Peyer's patch (tissue), 4 donors: ENCODE data around the gene HNRNPA2B1.

Experiments
- POLR2A ChIP-seq, 2 donors: fragments of 450-650 bp; IDR thresholded peaks; one replicate each; pipeline ENCODE4 v1.5.1; 2017; ENCODE audit warnings: antibody characterized with exemption in 2 of 2, mild to moderate bottlenecking in 2 of 2, moderate library complexity in 2 of 2
- TF ChIP-seq, protein P1 (sequence below), 6 experiments: fragments of 450-650 bp in 4 of 6; fragments of 200-600 bp in 2 of 6; sonication (generic) in 1 of 6; IDR thresholded peaks; one replicate each; pipeline ENCODE4 v1.5.1; 2017 to 2019; ENCODE audit warnings: antibody characterized with exemption in 6 of 6, mild to moderate bottlenecking in 3 of 6, moderate library complexity in 1 of 6

DNA sequence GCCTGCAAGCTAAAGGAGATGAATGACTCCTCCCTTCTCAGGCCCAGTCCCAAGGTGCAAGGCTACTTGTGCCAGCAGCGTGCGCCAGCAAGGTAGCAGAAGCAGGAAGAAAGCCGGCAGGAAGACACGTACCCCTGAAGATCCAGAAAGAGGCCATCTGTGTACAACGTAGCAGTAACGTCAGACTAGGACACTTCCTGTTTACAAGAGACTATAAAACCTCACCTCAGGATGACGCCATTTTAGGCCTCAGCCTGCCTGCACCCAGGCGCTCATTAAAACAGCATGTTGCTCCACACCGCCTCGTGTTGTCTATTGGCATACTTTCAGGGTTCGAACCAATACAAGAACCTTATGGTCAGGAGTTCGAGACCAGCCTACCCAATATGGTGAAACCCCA, 49.7 kb upstream of the HNRNPA2B1 start:
- TF ChIP-seq, protein P1, sequence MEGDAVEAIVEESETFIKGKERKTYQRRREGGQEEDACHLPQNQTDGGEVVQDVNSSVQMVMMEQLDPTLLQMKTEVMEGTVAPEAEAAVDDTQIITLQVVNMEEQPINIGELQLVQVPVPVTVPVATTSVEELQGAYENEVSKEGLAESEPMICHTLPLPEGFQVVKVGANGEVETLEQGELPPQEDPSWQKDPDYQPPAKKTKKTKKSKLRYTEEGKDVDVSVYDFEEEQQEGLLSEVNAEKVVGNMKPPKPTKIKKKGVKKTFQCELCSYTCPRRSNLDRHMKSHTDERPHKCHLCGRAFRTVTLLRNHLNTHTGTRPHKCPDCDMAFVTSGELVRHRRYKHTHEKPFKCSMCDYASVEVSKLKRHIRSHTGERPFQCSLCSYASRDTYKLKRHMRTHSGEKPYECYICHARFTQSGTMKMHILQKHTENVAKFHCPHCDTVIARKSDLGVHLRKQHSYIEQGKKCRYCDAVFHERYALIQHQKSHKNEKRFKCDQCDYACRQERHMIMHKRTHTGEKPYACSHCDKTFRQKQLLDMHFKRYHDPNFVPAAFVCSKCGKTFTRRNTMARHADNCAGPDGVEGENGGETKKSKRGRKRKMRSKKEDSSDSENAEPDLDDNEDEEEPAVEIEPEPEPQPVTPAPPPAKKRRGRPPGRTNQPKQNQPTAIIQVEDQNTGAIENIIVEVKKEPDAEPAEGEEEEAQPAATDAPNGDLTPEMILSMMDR (IDR thresholded peaks at IDR 0.05), result no peak
- TF ChIP-seq POLR2A (IDR thresholded peaks at IDR 0.05), result no peak
